K562 (cell line): ENCODE measurements around the gene P3H4. TPM values are rescaled to one million over a fixed set of nuclear protein-coding genes. Genes with fewer than 3 reads are reported as not detected.

Experiments used
- ATAC-seq: fragments of 200-7000 bp; cut with Tn5 transposase; 3 replicates; pipeline ENCODE4 v1.9.1; 2020; ENCODE audit warnings: moderate library complexity
- BruUV-seq: library from RNA; stranded (reverse); fragments of 400-500 nt; replicated peaks from 2 replicates; lab custom pipeline; 2021; lab: Mats Ljungman, UMichigan
- CTCF ChIA-PET: fragments of 300-600 bp; formaldehyde crosslinking; extraction: SDS; loops from one replicate; lab custom pipeline; 2021; ENCODE audit warnings: low intra/inter-chr PET ratio; lab: Yijun Ruan, JAX
- POLR2A ChIA-PET: fragments of 300-600, 350-650 bp; sonication (Branson Sonifier 250); formaldehyde crosslinking; extraction: SDS; loops from one replicate; lab custom pipeline; 2021; ENCODE audit warnings: antibody characterized with exemption, inconsistent platforms; lab: Yijun Ruan, JAX
- DNase-seq, 4 experiments: peaks; one replicate each; pipeline versions ENCODE4 v3.0.0 to v3.0.0-alpha.2; 2011 to 2018; ENCODE audit warnings: low spot score in 3 of 4, mixed read lengths in 3 of 4; ENCODE audit errors: extremely low read depth in 1 of 4
- FAIRE-seq: peaks from 2 replicates; lab custom pipeline; 2011; peaks lifted over from hg19 to GRCh38; lab: Jason Lieb, UNC
- H2AFZ ChIP-seq: 2 replicates; pipeline ENCODE4 v1.6.0; 2011; ENCODE audit warnings: low read depth, low read length, control low read depth, inconsistent platforms
- H3K27ac ChIP-seq: fragments of 200-600 bp; 3 replicates; pipeline ENCODE4 v1.8.0; 2011; ENCODE audit warnings: low read depth, mild to moderate bottlenecking, control low read depth, inconsistent platforms, low read length, moderate library complexity, mixed read lengths; ENCODE audit errors: extremely low read depth
- H3K27me3 ChIP-seq, 2 experiments: fragments of 300-600 bp in 1 of 2; 2 replicates in 1 of 2; 3 replicates in 1 of 2; pipeline versions ENCODE4 v1.6.0 to v1.8.0; 2011; ENCODE audit warnings: inconsistent platforms in 2 of 2, low read length in 2 of 2, mild to moderate bottlenecking in 1 of 2, mixed read lengths in 1 of 2, moderate library complexity in 1 of 2; ENCODE audit not compliant: control insufficient read depth in 2 of 2, insufficient read depth in 2 of 2
- H3K36me3 ChIP-seq: fragments of 300-600 bp; 3 replicates; pipeline ENCODE4 v1.8.0; 2011; ENCODE audit warnings: mild to moderate bottlenecking, low read length, inconsistent platforms; ENCODE audit not compliant: control insufficient read depth, insufficient read depth
- H3K4me1 ChIP-seq, 2 experiments: fragments of 200-600 bp in 1 of 2; replicated peaks in 1 of 2; 2 replicates in 1 of 2; 3 replicates in 1 of 2; pipeline versions ENCODE4 v1.5.1 to v1.8.0; 2011; ENCODE audit warnings: inconsistent platforms in 2 of 2, low read length in 2 of 2, mild to moderate bottlenecking in 1 of 2, mixed read lengths in 1 of 2, moderate library complexity in 1 of 2; ENCODE audit not compliant: control insufficient read depth in 2 of 2, insufficient read depth in 2 of 2
- H3K4me2 ChIP-seq: 2 replicates; pipeline ENCODE4 v1.6.1; 2011; ENCODE audit warnings: low read length, control low read depth, inconsistent platforms, mixed read lengths; ENCODE audit not compliant: insufficient read depth
- H3K4me3 ChIP-seq: fragments of 200-600 bp; sonication (generic), shearing (Covaris generic); 2 replicates; pipeline ENCODE4 v1.5.1; 2016; ENCODE audit warnings: control low read depth, inconsistent platforms
- H3K79me2 ChIP-seq: fragments of 200-600 bp; 3 replicates; pipeline ENCODE4 v1.8.0; 2011; ENCODE audit warnings: low read length, inconsistent platforms; ENCODE audit not compliant: control insufficient read depth, insufficient read depth
- H3K9ac ChIP-seq, 2 experiments: 2 replicates each; pipeline versions ENCODE4 v1.6.0 to v1.6.1; 2011; ENCODE audit warnings: low read depth in 2 of 2, low read length in 2 of 2, control low read depth in 1 of 2, inconsistent platforms in 1 of 2, mild to moderate bottlenecking in 1 of 2, mixed read lengths in 1 of 2; ENCODE audit not compliant: insufficient read depth in 1 of 2
- H3K9me1 ChIP-seq: one replicate; pipeline ENCODE4 v1.6.0; 2011; ENCODE audit warnings: inconsistent platforms, mild to moderate bottlenecking, low read length, moderate library complexity; ENCODE audit not compliant: control insufficient read depth, insufficient read depth
- H3K9me3 ChIP-seq: replicated peaks from 2 replicates; pipeline ENCODE4 v1.5.1; 2011; ENCODE audit warnings: low read depth, low read length, inconsistent platforms; ENCODE audit not compliant: control insufficient read depth, insufficient read depth
- H4K20me1 ChIP-seq: replicated peaks from 2 replicates; pipeline ENCODE4 v1.6.1; 2011; ENCODE audit warnings: low read length, inconsistent platforms, mixed read lengths; ENCODE audit not compliant: control insufficient read depth, insufficient read depth
- NFIC ChIP-seq: fragments of 450-650 bp; IDR thresholded peaks from 2 replicates; pipeline ENCODE4 v1.6.1; 2017; ENCODE audit warnings: mild to moderate bottlenecking, inconsistent platforms
- NR2C1 ChIP-seq, 2 experiments: fragments of 450-650 bp; IDR thresholded peaks; 2 replicates each; pipeline ENCODE4 v1.6.1; 2017; ENCODE audit warnings: mild to moderate bottlenecking in 2 of 2, antibody characterized with exemption in 1 of 2, inconsistent platforms in 1 of 2, missing compliant biosample characterization in 1 of 2, missing genetic modification characterization in 1 of 2
- WGBS: fragments of 100-300 bp; shearing (Covaris generic); methylation state at CpG from one replicate; pipeline ENCODE4 v1.1.6; 2016; ENCODE audit warnings: low coverage, mixed read lengths; ENCODE audit not compliant: insufficient coverage; ENCODE audit errors: missing lambda C conversion rate; 5-methylcytosine and 5-hydroxymethylcytosine counted together
- in situ Hi-C: fragments of 300-500 bp; cut with MboI; formaldehyde crosslinking; loops from 4 replicates; pipeline ENCODE4 v1.15.0; 2018; ENCODE audit warnings: inconsistent platforms, mixed read lengths
- intact Hi-C: fragments of 100-400 bp; cut with micrococcal nuclease; formaldehyde crosslinking; loops from 2 replicates; pipeline ENCODE4 v1.14.2; 2022
- polyA plus RNA-seq, 8 experiments: library from polyadenylated mRNA; depleted of rRNA in 4 of 8; stranded (reverse) in 5 of 8; unstranded in 3 of 8; fragments of >200 nt; fragmentation: Nextera tagmentation in 2 of 8; fragmentation: Illumina TruSeq in 1 of 8; extraction: Ambion mirVana in 2 of 8; extraction: Trizol in 1 of 8; gene quantifications; 2 replicates each; pipeline versions ENCODE4 v1.2.1 to v1.2.3, GENCODE V29; 2011 to 2014; ENCODE audit warnings: inconsistent platforms in 1 of 8, missing spikeins in 1 of 8
- total RNA-seq, 7 experiments: library from RNA; depleted of rRNA in 6 of 7; stranded (reverse); fragments of >200 nt in 6 of 7; fragmentation: Illumina TruSeq in 2 of 7; extraction: Trizol in 2 of 7; gene quantifications; 2 replicates each; pipeline versions ENCODE4 v1.2.1 to v1.2.3, GENCODE V29; 2011 to 2021; ENCODE audit warnings: low replicate concordance in 1 of 7
- TF ChIP-seq, protein P1 (sequence below), 2 experiments: IDR thresholded peaks in 1 of 2; conservative IDR thresholded peaks in 1 of 2; 2 replicates each; pipeline ENCODE4 v1.6.1; 2016; ENCODE audit warnings: low read depth in 2 of 2, mild to moderate bottlenecking in 1 of 2, missing compliant biosample characterization in 1 of 2, missing genetic modification characterization in 1 of 2, moderate library complexity in 1 of 2

Gene P3H4
- total and polyA plus RNA-seq, 9 of the 15 experiments (the other 6 are each of a cell fraction or from before 2014, with no cell fraction given), result 0.10 to 3.7 (median 1.0) TPM

DNA sequence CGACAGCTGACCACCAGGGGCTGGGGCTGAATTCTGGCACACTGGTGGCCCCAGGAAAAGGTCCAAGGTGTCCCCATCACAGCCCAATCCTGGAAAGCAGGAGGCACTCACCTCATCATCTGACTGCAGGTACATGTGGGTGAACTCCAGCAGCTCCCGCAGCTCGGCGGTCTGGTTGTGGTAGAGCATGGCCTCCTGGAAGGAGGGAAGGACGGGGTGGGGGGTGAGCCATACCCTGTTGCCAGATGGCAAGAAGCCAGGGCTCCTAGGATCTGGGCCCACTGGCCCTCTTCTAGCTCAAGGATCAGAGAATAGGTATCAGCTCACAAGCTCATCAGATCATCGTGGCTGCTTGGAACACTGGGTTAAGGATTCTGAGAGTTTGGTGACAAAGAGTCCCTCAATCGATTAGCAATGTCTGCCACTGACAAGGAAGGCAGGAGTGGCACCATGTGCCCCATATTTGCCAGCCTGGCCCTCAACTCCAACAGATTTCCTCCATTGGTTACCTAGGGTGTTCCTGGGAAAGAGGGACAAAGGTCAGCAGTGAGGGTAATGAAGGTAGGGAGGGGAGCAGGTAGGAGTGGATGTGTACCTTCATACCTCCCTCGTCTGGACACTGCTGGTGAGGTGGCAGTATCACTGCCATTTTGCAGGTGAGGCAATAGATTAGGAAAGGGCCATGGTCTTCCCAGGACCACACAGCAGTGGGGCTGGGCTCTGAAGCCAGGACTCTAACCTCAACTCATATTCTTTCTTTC is 4.9 kb downstream of the P3H4 start:
- H2AFZ ChIP-seq, result no peak overlapping the region
- ChIA-PET POLR2A (interaction anchor here (0.6 to 1.9 kb wide), 3 partner anchors 11 to 18 kb away, joined by 3 to 5 read pairs (median 3); no protein-coding TSS in a partner anchor), CTCF (no interaction called here)
- ATAC-seq (no peak), DNase-seq (no peak), FAIRE-seq (no peak)
- BruUV-seq, result no TSS peak
- no peak overlapping the region for H3K4me2 ChIP-seq
- H3K36me3 ChIP-seq, result no peaks in the 10 kb centered on the region
- intact Hi-C loops, result loop anchor here (10.0 kb wide), 1 partner anchor 78 kb away; no protein-coding TSS in a partner anchor
- no peak for TF ChIP-seq NR2C1 (IDR thresholded peaks at IDR 0.05)
- no peak for TF ChIP-seq NR2C1 (tag; IDR thresholded peaks at IDR 0.05)
- peak; percentile 52 for TF ChIP-seq NFIC
- TF ChIP-seq, protein P1, sequence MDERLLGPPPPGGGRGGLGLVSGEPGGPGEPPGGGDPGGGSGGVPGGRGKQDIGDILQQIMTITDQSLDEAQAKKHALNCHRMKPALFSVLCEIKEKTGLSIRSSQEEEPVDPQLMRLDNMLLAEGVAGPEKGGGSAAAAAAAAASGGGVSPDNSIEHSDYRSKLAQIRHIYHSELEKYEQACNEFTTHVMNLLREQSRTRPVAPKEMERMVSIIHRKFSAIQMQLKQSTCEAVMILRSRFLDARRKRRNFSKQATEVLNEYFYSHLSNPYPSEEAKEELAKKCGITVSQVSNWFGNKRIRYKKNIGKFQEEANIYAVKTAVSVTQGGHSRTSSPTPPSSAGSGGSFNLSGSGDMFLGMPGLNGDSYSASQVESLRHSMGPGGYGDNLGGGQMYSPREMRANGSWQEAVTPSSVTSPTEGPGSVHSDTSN (CRISPR knock-in tag; IDR thresholded peaks at IDR 0.05; ENCODE audit: low read depth), result no peak
- TF ChIP-seq, protein P1 (tag; conservative IDR thresholded peaks at IDR 0.05; ENCODE audit: low read depth), result no peak
- H3K27me3 ChIP-seq, result no peaks in the 10 kb centered on the region; a peak in 1 of 5 replicates
- H3K4me3 ChIP-seq, result no peak overlapping the region
- 18% methylated on average over 8 of the region's 8 CpGs for WGBS
- in situ Hi-C loops, result no loop called here
- no peaks in the 10 kb centered on the region for H4K20me1 ChIP-seq
- no peak overlapping the region for H3K27ac ChIP-seq
- no peaks in the 10 kb centered on the region for H3K79me2 ChIP-seq
- H3K9ac ChIP-seq, result peak overlapping the region in 1 of 2 experiments; percentile 32; a peak in 1 of 4 replicates
- no peaks in the 10 kb centered on the region for H3K9me3 ChIP-seq
- peaks cover 0 to 28% of the 10 kb centered on the region in 2 experiments; a peak in 3 of 5 replicates for H3K4me1 ChIP-seq
- no peaks in the 10 kb centered on the region for H3K9me1 ChIP-seq
